ENCODE results near the gene SP8.

The SP8 gene

DNA sequence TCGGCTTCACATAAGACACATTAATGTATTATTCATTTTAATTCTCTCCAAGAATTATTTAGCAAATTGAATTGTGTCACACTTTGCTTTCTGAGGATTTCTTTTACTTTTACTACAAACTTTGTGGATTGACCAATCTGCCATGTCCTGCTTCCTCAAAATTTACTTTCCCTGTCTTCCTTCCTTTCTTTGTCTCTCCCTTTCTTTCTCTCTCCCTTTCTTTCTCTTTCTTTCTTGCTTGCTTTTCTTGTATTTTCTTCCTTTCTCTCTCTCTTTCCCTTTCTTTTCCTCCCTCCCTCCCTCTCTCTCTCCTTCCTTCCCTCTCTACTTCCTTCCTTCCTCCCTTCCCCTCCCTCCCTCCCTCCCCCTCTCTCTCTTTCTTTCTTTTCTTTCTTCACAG lies 37.8 kb downstream of the SP8 start:
- no peak for DNase-seq

- no peak for DNase-seq
These were observed 39.7 kb downstream of the SP8 start for GRCh38 chr7:20747001-20747400.

DNA sequence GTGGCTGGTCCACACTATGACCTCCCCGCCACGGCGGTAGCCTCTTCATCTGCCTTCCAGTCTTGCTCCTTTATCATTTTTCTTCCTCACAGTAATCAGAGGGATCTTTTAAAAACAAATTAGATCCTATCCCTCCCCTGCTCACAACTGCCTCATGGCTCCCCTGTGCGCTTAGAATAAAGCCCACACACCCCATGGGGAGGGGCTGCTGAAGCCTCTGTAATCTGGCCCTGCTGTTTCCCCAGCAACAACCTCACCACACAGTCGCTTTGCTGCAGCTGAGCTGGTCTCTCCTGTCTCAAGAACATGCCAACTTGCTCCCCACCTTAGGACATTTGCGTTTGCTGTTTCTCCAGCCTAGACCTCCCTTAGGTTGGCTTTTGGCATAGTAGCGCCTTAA lies 41.0 kb downstream of the SP8 start:
- DNase-seq, result no peak

- no peak for DNase-seq
These were observed 41.7 kb downstream of the SP8 start for GRCh38 chr7:20744954-20745446.

DNA sequence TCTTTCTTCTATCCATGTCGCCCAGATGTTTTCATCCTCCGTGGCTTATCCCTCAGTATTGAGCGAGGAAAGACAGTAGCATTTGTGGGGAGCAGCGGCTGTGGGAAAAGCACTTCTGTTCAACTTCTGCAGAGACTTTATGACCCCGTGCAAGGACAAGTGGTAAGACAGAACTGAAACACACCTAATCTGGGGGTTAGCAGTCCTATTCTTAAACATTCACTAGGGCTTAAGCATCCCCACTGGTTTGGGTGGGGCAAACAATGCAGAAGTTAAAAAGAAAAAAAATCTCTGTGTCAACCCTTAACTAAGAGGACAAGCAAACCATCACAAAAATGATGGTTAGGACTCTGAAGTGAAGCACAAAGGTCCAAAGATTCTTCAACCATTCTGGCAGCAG lies 43.8 kb downstream of the SP8 start:
- no peak for DNase-seq

- DNase-seq, result no peak
These were observed 44.9 kb downstream of the SP8 start for GRCh38 chr7:20741801-20742200.

GRCh38 chr7:20738518-20739481 lies 47.9 kb downstream of the SP8 start:
- DNase-seq, result no peak

- DNase-seq, result no peak
These were observed 48.7 kb downstream of the SP8 start for GRCh38 chr7:20737840-20738448.

DNA sequence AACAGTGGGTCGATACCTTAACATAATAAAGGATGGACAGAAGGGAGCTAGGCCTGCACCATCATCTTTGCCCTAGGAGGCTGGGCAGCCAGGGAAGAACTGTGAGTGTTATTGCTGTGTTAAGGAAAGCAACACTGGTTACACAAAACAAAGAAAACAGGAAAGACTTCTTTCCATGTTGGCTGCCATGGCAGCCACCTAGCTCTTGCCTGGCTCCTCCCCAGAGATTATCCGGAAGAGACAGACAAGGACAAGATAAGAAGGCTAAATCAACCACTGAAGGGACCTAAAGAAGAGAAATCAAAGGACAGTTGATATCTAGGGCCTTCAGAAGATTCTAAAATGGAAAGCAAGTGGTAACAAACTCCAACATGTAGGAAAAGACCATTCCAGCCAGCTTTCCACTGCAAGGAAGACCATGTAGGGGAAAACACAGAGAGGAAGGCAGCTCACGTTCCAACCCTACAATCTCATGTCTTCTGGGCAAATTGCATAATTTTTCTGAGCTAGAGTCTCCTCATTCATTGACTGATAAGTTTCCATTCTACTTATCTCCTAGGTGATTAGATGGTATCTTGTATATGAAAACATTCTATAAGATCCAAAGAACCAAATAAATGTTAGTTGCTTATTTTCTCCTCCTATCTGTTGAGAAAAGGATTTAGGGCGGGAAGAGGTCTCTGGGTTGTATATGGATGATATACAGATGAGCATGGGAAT lies 51.2 kb downstream of the SP8 start:
- no peak for DNase-seq

Measured in activated CD4-positive, alpha-beta T cell treated with anti-CD3 and anti-CD28 coated beads, Interleukin-2, amount 50 U/mL, for 16 hours (primary cell).